Mesothelial cell of epicardium (in vitro differentiated cells): ENCODE data around the gene SLC12A7. TPM values are rescaled to one million over a fixed set of nuclear protein-coding genes. Genes with fewer than 3 reads are reported as not detected.
A peak's percentile ranks its signal among the peaks of the same experiment; 100 is the strongest.

ENCODE experiments used
- DNase-seq, 2 experiments: peaks; one replicate each; pipeline ENCODE4 v3.0.0; 2021; ENCODE audit warnings: low spot score in 2 of 2; ENCODE audit not compliant: unreplicated experiment in 2 of 2
- H3K27ac Mint-ChIP-seq: 2 replicates; pipeline ENCODE4 v1.8.0; 2021; ENCODE audit warnings: mixed read lengths
- H3K27me3 Mint-ChIP-seq: 2 replicates; pipeline ENCODE4 v1.8.0; 2021; ENCODE audit warnings: low read depth, mixed read lengths
- H3K36me3 Mint-ChIP-seq: 2 replicates; pipeline ENCODE4 v1.8.0; 2021; ENCODE audit warnings: mixed read lengths
- H3K4me1 Mint-ChIP-seq: 2 replicates; pipeline ENCODE4 v1.8.0; 2021; ENCODE audit warnings: mixed read lengths
- H3K4me3 Mint-ChIP-seq: 2 replicates; pipeline ENCODE4 v1.8.0; 2021; ENCODE audit warnings: mild to moderate bottlenecking, moderate library complexity, mixed read lengths
- H3K9me3 Mint-ChIP-seq: 2 replicates; pipeline ENCODE4 v1.8.0; 2021; ENCODE audit warnings: mixed read lengths
- CTCF ChIP-seq: fragments of 200-600 bp; sonication (generic); IDR thresholded peaks from one replicate; pipeline ENCODE4 v1.5.0; 2021; ENCODE audit warnings: antibody characterized with exemption; ENCODE audit not compliant: unreplicated experiment
- total RNA-seq: library from RNA; stranded (reverse); gene quantifications from 3 replicates; pipeline ENCODE4 v1.2.1, GENCODE V29; 2021

Gene SLC12A7
- total RNA-seq, 1 donor from 2014 or later, result 34.9 TPM

- TF ChIP-seq CTCF, result no peak
Measured at GRCh38 chr5:1142886-1143669, 31.2 kb upstream of the SLC12A7 start.

GRCh38 chr5:1141834-1142233, 30.0 kb upstream of the SLC12A7 start:
- Mint-ChIP-seq H3K9me3 (no peaks in the 10 kb centered on the region), H3K4me1 (peaks cover 3% of the 10 kb centered on the region), H3K27me3 (peaks cover 13% of the 10 kb centered on the region), H3K36me3 (no peaks in the 10 kb centered on the region), H3K27ac (no peak overlapping the region), H3K4me3 (no peak overlapping the region)
- TF ChIP-seq CTCF, result no peak
- DNase-seq, result no peak

More at GRCh38 chr5:1142886-1143669, 31.2 kb upstream of the SLC12A7 start:
- Mint-ChIP-seq H3K4me1 (peaks cover 2% of the 10 kb centered on the region), H3K4me3 (no peak overlapping the region), H3K36me3 (no peaks in the 10 kb centered on the region), H3K27ac (no peak overlapping the region), H3K9me3 (no peaks in the 10 kb centered on the region), H3K27me3 (peaks cover 9% of the 10 kb centered on the region)
- DNase-seq, result no peak

GRCh38 chr5:1140818-1141189, 28.9 kb upstream of the SLC12A7 start:
- no peak overlapping the region for H3K4me3 Mint-ChIP-seq
- no peak for TF ChIP-seq CTCF
- no peak overlapping the region for H3K27ac Mint-ChIP-seq
- peaks cover 3% of the 10 kb centered on the region for H3K4me1 Mint-ChIP-seq
- H3K9me3 Mint-ChIP-seq, result no peaks in the 10 kb centered on the region
- H3K27me3 Mint-ChIP-seq, result peaks cover 16% of the 10 kb centered on the region
- DNase-seq, result no peak
- no peaks in the 10 kb centered on the region for H3K36me3 Mint-ChIP-seq

- Mint-ChIP-seq H3K27ac (no peak overlapping the region), H3K27me3 (peaks cover 19% of the 10 kb centered on the region), H3K4me1 (peaks cover 3% of the 10 kb centered on the region), H3K9me3 (no peaks in the 10 kb centered on the region), H3K4me3 (no peak overlapping the region), H3K36me3 (no peaks in the 10 kb centered on the region)
- peak in 1 of 2 experiments; percentile 66 for DNase-seq
- peak; percentile 57 for TF ChIP-seq CTCF
Measured at GRCh38 chr5:1140171-1140817, 28.4 kb upstream of the SLC12A7 start.

GRCh38 chr5:1139331-1140170, 27.7 kb upstream of the SLC12A7 start:
- H3K27ac Mint-ChIP-seq, result no peak overlapping the region
- H3K4me3 Mint-ChIP-seq, result no peak overlapping the region
- no peak for DNase-seq
- peaks cover 20% of the 10 kb centered on the region for H3K27me3 Mint-ChIP-seq
- H3K9me3 Mint-ChIP-seq, result no peaks in the 10 kb centered on the region
- no peak for TF ChIP-seq CTCF
- peaks cover 3% of the 10 kb centered on the region for H3K4me1 Mint-ChIP-seq
- no peaks in the 10 kb centered on the region for H3K36me3 Mint-ChIP-seq
